ENCODE data around the gene KLHL25. TPM values are rescaled to one million over a fixed set of nuclear protein-coding genes. Genes with fewer than 3 reads are reported as not detected.

The KLHL25 gene
- total RNA-seq, 4 donors from 2014 or later = 3.1 to 11.6 (median 8.1) TPM

- Histone ChIP-seq H3K36me3 (no peaks in the 10 kb centered on the region), H3K4me1 (peaks cover 9 to 34% (median 15%) of the 10 kb centered on the region in 3 donors), H3K27ac (peak overlapping the region in 1 of 4 donors; percentile 2), H3K9me3 (no peaks in the 10 kb centered on the region), H3K4me3 (no peak overlapping the region), H3K27me3 (no peaks in the 10 kb centered on the region)
- 92 to 95% methylated on average over 7 of the region's 7 CpGs for WGBS, 2 donors
- intact Hi-C loops (cut with DNase I) = no loop called here
- DNase-seq = no peak
- no peak for TF ChIP-seq POLR2A (IDR thresholded peaks at IDR 0.05)
- no peak for TF ChIP-seq CTCF (IDR thresholded peaks at IDR 0.05)
Observed at GRCh38 chr15:85781099-85781498, 13.6 kb downstream of the KLHL25 start.

GRCh38 chr15:85780225-85780985 lies 14.3 kb downstream of the KLHL25 start:
- intact Hi-C loops (cut with DNase I) = no loop called here
- Histone ChIP-seq H3K27ac (peak overlapping the region in 1 of 4 donors; percentile 2), H3K4me1 (peaks cover 2 to 27% (median 8%) of the 10 kb centered on the region in 3 donors), H3K36me3 (no peaks in the 10 kb centered on the region), H3K4me3 (no peak overlapping the region), H3K9me3 (no peaks in the 10 kb centered on the region), H3K27me3 (no peaks in the 10 kb centered on the region)
- WGBS, 2 donors = 82 to 85% methylated on average over 6 to 8 of the region's 8 CpGs
- TF ChIP-seq CTCF (IDR thresholded peaks at IDR 0.05) (no peak), POLR2A (IDR thresholded peaks at IDR 0.05) (no peak)
- no peak for DNase-seq

GRCh38 chr15:85779249-85779648 lies 15.5 kb downstream of the KLHL25 start:
- no peak overlapping the region for H3K4me3 ChIP-seq
- peaks cover 0 to 18% (median 0%) of the 10 kb centered on the region in 3 donors for H3K4me1 ChIP-seq
- H3K27me3 ChIP-seq = no peaks in the 10 kb centered on the region
- no peaks in the 10 kb centered on the region for H3K9me3 ChIP-seq
- intact Hi-C loops (cut with DNase I) = no loop called here
- no peak for TF ChIP-seq CTCF (IDR thresholded peaks at IDR 0.05)
- no peak for TF ChIP-seq POLR2A (IDR thresholded peaks at IDR 0.05)
- WGBS, 2 donors = 74 to 81% methylated on average over 1 of the region's 1 CpG
- DNase-seq = no peak
- H3K36me3 ChIP-seq = no peaks in the 10 kb centered on the region
- H3K27ac ChIP-seq = no peak overlapping the region

- intact Hi-C loops (cut with DNase I) = no loop called here
- Histone ChIP-seq H3K9me3 (no peaks in the 10 kb centered on the region), H3K27ac (no peak overlapping the region), H3K27me3 (no peaks in the 10 kb centered on the region), H3K4me1 (peaks cover 0 to 20% (median 0%) of the 10 kb centered on the region in 3 donors), H3K4me3 (no peak overlapping the region), H3K36me3 (no peaks in the 10 kb centered on the region)
- TF ChIP-seq POLR2A (IDR thresholded peaks at IDR 0.05) (no peak), CTCF (IDR thresholded peaks at IDR 0.05) (no peak)
- DNase-seq = no peak
- 78 to 85% methylated on average over 10 of the region's 10 CpGs for WGBS, 2 donors
Observed at GRCh38 chr15:85778107-85778776, 16.5 kb downstream of the KLHL25 start.

Data from esophagus squamous epithelium (tissue), 5 donors.